HG03565 (cell line): ENCODE results near the gene LRRC70.
"Not testable (repeated sequence)": the region's sequence is repeated elsewhere in the genome, so short reads cannot be mapped to it uniquely, and the experiment has no call there.

Experiments used
- ATAC-seq: cut with Tn5 transposase; IDR thresholded peaks from one replicate; pipeline ENCODE4 v1.9.1; 2021; ENCODE audit warnings: mild to moderate bottlenecking, moderate library complexity; ENCODE audit not compliant: unreplicated experiment

The LRRC70 gene

GRCh38 chr5:62578540-62578939 is at the start of gene LRRC70:
LRRC70 (plus strand) TSS chr5:62578819; CDS start chr5:62579439, 620 bp downstream.
- peak; percentile 83 for ATAC-seq

DNA sequence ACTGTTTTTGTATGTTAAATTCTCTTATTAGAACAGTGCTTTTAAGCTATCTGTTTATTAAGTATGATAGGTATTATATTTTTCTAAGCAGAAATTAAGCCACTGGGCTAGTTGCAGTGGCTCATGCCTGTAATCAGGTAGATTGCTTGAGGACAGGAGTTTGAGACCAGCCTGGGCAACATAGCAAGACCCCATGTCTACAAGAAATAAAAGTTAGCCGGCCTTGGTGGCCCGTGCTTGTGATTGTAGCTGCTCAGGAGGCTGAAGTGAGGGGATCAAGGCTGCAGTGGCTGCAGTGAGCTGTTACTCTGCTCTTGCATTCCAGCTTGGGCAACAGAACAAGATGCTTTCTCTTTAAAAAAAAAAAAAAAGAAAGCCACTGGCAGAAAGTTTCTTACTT is 45.0 kb upstream of the LRRC70 start:
- ATAC-seq: no peak

- no peak for ATAC-seq
Measured at GRCh38 chr5:62534461-62535236, 44.0 kb upstream of the LRRC70 start.

GRCh38 chr5:62536232-62536631 is 42.4 kb upstream of the LRRC70 start:
- ATAC-seq: no peak

GRCh38 chr5:62536783-62537182 is 41.8 kb upstream of the LRRC70 start:
- ATAC-seq: no peak

GRCh38 chr5:62538017-62538942 is 40.3 kb upstream of the LRRC70 start:
- no peak for ATAC-seq

DNA sequence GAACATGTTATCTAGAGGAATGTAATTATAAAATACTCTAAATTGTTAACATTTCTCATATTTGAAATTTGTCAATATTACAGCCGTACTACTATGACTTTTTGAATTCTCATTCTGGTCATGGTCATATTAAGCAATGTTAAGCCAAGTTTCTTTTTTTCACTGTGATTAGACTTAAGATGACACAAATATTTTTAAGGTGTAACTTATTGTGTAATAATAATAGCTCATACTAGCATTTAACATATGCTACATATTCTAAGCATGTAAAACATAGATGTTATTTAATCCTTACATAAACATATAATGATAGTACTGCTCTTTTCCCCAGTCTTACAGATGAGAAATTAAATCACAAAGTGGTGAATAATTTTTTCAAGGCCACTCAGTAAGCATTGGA is 35.9 kb upstream of the LRRC70 start:
- ATAC-seq: no peak

DNA sequence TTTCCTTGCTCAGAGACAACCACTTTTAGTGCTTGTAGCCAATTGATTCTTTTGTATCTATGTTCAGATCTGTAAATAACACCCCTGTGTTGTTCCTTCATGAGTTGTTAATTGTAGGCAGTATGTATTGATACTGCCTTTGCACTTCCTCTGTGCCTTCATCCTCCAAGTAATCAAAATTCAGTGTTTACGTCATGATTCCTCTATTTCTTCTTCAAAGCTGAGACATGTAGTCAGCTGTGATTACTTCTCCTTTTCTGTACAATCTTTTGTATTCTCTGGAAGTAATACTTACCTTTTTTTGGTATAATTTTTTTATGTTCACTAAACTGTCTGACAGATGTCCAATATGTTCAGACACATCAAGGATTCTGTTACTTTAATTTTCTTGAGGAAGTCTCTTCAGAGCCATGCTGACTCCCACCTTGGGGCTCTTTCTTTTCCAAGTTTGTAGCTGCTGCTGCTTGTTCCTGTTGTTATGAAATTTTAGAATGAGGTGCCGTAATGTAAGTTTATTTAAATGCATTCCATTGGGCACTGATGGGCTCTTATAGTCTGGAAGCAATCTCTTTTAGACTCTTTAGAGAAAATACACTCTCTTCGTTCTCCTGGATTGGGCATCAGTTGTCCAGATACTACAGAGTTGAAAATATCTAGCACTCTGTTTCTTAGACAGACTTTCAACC is 30.5 kb upstream of the LRRC70 start:
- ATAC-seq: no peak

DNA sequence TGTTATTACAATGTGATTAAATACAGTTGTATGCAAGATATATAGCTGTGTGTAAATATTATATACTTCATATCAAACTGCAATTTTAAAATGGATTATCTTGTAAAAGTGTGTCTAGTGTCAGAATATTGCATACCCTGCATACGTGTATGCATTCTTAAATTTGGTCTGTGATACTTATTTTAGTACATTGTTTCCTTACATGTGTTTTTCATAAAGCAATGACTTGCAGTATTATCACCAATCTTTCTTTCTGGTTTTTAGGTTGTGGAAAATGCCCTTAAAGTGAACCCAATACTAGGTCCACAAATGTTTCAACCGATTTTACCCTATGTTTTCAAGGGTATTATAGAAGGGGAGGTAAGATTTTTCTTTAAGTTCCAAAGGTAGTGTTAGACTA is 28.5 kb upstream of the LRRC70 start:
- ATAC-seq: no peak

DNA sequence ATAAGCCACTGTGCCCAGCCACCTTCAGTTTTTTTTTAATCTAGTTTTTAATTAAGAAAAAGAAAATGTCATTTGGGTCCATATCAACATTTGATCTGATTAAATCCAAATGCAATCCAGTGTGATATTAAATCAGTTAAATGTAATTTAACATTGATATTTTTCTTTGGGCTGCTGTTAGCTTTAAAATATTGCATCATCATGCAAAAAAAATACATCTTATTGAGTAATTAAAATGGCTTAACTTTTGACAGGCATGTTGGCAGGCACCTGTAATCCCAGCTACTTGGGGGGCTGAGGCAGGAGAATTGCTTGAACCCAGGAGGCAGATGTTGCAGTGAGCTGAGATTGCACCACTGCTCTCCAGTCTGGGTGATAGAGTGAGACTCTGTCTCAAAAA is 22.7 kb upstream of the LRRC70 start:
- ATAC-seq: no peak

GRCh38 chr5:62558941-62559340 is 19.7 kb upstream of the LRRC70 start:
- ATAC-seq: no peak

- no peak for ATAC-seq
Measured at GRCh38 chr5:62560786-62561185, 17.8 kb upstream of the LRRC70 start.

- no peak for ATAC-seq
Measured at GRCh38 chr5:62561896-62562295, 16.7 kb upstream of the LRRC70 start.

- ATAC-seq: no peak
Measured at GRCh38 chr5:62562867-62563266, 15.8 kb upstream of the LRRC70 start.

DNA sequence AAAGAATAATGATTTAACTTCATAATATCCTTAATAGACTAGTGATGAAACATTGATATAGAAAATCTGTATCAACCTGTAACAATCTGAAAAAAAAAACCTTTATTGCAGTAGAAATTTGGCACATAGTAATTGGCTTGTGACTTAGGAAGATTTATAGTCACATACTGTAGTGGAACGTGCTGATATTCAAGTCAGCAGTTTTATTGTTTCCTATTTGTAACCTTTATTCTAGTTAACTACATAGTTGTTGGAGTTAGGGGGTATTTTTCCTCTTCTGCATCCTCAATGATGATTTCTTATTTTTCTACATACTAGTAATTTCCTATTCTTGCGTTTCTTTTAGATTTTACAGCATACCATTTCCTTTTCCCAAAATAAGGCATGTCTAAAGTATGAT is 14.5 kb upstream of the LRRC70 start:
- ATAC-seq: no peak

DNA sequence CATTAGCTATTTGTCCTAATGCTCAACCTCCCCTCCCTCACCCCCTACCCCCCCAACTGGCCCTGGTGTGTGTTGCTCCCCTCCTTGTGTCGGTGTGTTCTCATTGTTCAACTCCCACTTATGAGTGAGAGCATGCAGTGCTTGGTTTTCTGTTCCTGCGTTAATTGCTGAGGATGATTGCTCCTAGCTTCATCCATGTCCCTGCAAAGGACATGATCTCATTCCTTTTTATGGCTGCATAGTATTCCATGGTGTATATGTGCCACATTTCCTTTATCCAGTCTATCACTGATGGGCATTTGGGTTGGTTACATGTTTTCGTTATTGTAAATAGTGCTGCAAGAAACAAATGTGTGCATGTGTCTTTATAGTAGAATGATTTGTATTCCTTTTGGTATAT is 12.9 kb upstream of the LRRC70 start:
- not testable (repeated sequence) for ATAC-seq

- ATAC-seq: no peak
Measured at GRCh38 chr5:62568143-62568542, 10.5 kb upstream of the LRRC70 start.

GRCh38 chr5:62568800-62569432 is 9.7 kb upstream of the LRRC70 start:
- no peak for ATAC-seq

- peak; percentile 49 for ATAC-seq
Measured at GRCh38 chr5:62569470-62569869, 9.1 kb upstream of the LRRC70 start.

DNA sequence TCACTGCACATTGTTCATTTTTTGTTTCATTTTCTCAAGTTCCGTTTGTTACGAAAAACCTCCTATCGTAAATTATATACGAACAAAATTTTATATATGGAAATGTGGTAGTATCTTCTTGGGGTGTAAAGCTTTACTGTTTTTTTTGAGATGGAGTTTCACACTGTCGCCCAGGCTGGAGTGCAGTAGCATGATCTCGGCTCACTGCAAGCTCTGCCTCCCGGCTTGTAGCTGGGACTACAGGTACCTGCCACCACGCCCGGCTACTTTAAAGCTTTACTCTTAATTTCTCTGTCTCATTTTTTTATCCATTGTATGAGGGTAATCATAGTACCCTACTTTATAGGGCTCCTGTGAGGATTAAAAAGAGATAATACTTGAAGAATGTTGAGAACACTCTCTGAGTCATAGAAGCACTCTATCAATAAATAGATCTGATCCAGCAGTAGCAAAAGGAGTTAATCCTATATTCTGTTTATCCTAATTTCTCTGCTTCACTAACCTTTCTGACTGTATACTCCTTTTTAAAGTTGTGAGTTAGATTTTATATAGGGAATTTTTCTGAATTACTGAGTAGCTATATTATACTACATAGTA is 5.6 kb upstream of the LRRC70 start:
- no peak for ATAC-seq

- peak; percentile 57 for ATAC-seq
Measured at GRCh38 chr5:62574599-62574998, 4.0 kb upstream of the LRRC70 start.
